ENCODE measurements around the gene SPATA17. TPM values are rescaled to one million over a fixed set of nuclear protein-coding genes. Genes with fewer than 3 reads are reported as not detected.

SPATA17 gene
- polyA plus RNA-seq, 1 donor from 2014 or later = 3.1 TPM

- Histone ChIP-seq H3K79me2 (replicated peaks; ENCODE audit: insufficient read depth, low read length) (no peaks in the 10 kb centered on the region), H3F3A (ENCODE audit: insufficient read depth, low read length, poor library complexity, severe bottlenecking) (no peaks in the 10 kb centered on the region), H3K27ac (ENCODE audit: low read length) (no peak overlapping the region), H4K20me1 (ENCODE audit: insufficient read depth) (no peaks in the 10 kb centered on the region), H3K27me3 (ENCODE audit: insufficient read depth, low read depth, low read length) (no peaks in the 10 kb centered on the region), H2AFZ (ENCODE audit: low read depth, low read length) (no peak overlapping the region), H3K9me3 (ENCODE audit: low read length) (no peaks in the 10 kb centered on the region), H3K4me2 (ENCODE audit: low read length) (no peak overlapping the region), H3K9me2 (ENCODE audit: insufficient read depth, low read length) (no peaks in the 10 kb centered on the region), H3K36me3 (ENCODE audit: insufficient read depth, low read length) (no peaks in the 10 kb centered on the region), H3K4me3 (ENCODE audit: low read length) (no peak overlapping the region), H3K9ac (ENCODE audit: low read length) (no peak overlapping the region)
- TF ChIP-seq EZH2 (IDR thresholded peaks at IDR 0.05; ENCODE audit: borderline replicate concordance, insufficient read depth, low read length, poor library complexity, severe bottlenecking) (no peak), RAD21 (conservative IDR thresholded peaks at IDR 0.05) (no peak), SMC3 (conservative IDR thresholded peaks at IDR 0.05; ENCODE audit: poor library complexity) (no peak), CTCF (IDR thresholded peaks at IDR 0.05; ENCODE audit: poor library complexity, severe bottlenecking) (no peak), TAF1 (IDR thresholded peaks at IDR 0.05; ENCODE audit: low read depth) (no peak), MXI1 (conservative IDR thresholded peaks at IDR 0.05; ENCODE audit: poor library complexity, severe bottlenecking) (no peak), EP300 (conservative IDR thresholded peaks at IDR 0.05; ENCODE audit: poor library complexity, severe bottlenecking) (no peak), REST (IDR thresholded peaks at IDR 0.05; ENCODE audit: borderline replicate concordance) (no peak), POLR2AphosphoS5 (IDR thresholded peaks at IDR 0.05) (no peak)
Measured at GRCh38 chr1:217891966-217892365, 260.8 kb downstream of the SPATA17 start.

GRCh38 chr1:217892750-217893149 lies 261.6 kb downstream of the SPATA17 start:
- Histone ChIP-seq H3K27ac (ENCODE audit: low read length) (no peak overlapping the region), H3K36me3 (ENCODE audit: insufficient read depth, low read length) (no peaks in the 10 kb centered on the region), H3K27me3 (ENCODE audit: insufficient read depth, low read depth, low read length) (no peaks in the 10 kb centered on the region), H3F3A (ENCODE audit: insufficient read depth, low read length, poor library complexity, severe bottlenecking) (no peaks in the 10 kb centered on the region), H3K79me2 (replicated peaks; ENCODE audit: insufficient read depth, low read length) (no peaks in the 10 kb centered on the region), H2AFZ (ENCODE audit: low read depth, low read length) (no peak overlapping the region), H4K20me1 (ENCODE audit: insufficient read depth) (no peaks in the 10 kb centered on the region), H3K4me2 (ENCODE audit: low read length) (no peak overlapping the region), H3K9me3 (ENCODE audit: low read length) (no peaks in the 10 kb centered on the region), H3K9me2 (ENCODE audit: insufficient read depth, low read length) (no peaks in the 10 kb centered on the region), H3K9ac (ENCODE audit: low read length) (no peak overlapping the region), H3K4me3 (ENCODE audit: low read length) (no peak overlapping the region)
- TF ChIP-seq CTCF (IDR thresholded peaks at IDR 0.05; ENCODE audit: poor library complexity, severe bottlenecking) = no peak
- TF ChIP-seq SMC3 (conservative IDR thresholded peaks at IDR 0.05; ENCODE audit: poor library complexity) = no peak
- TF ChIP-seq TAF1 (IDR thresholded peaks at IDR 0.05; ENCODE audit: low read depth) = no peak

Data from neural cell (in vitro differentiated cells).